NB4 (cell line): Measurements from ENCODE around the gene PRKG1.

Experiments used
- MYC ChIP-seq: IDR thresholded peaks from 2 replicates; pipeline ENCODE4 v1.6.1; 2011; ENCODE audit warnings: low read depth, low read length
- POLR2A ChIP-seq: IDR thresholded peaks from 2 replicates; pipeline ENCODE4 v1.6.1; 2011; ENCODE audit warnings: mild to moderate bottlenecking; ENCODE audit not compliant: insufficient read length; ENCODE audit errors: extremely low read depth
- TF ChIP-seq, protein P1 (sequence below): IDR thresholded peaks from 2 replicates; pipeline ENCODE4 v1.6.1; 2011; ENCODE audit warnings: low read depth, low read length
- TF ChIP-seq, protein P2 (sequence below): IDR thresholded peaks from one replicate; pipeline ENCODE4 v1.5.1; 2012; ENCODE audit warnings: low read depth, low read length

DNA sequence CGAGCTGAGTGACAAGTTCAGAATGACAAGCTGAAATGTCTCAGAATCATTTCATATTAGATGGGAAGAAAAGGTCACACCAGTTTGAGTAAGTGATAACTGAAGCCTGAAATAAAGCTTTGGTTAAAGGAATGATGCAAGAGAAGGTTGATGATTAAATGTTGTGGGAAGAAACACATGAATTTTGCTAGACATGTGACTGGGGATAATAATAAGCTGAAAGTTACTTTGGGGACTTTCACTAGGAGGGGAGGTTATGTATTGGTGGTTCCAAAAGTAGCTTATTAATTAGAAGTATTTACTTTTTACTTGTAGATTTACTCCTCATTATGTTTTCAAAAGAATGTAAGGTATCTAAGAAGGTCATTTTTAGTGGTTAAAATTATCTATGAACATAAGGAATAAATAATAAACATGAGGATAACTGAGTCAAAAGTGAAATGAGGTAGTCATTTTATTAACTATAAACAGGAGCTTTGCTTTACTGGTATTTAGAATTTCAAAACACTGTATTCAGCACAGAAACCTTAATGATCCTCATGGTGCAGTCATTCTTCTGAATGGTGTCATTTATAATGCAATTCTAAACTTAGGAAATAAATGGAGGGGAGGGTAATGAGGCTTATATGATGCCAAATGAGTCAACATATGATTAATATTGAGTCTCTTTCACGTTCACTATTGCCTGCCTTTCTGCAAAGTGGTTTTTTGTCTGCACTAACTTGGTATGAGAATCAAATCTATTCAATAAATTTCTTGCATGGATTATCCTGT, 63.7 kb downstream of the PRKG1 start:
- TF ChIP-seq, protein P1, sequence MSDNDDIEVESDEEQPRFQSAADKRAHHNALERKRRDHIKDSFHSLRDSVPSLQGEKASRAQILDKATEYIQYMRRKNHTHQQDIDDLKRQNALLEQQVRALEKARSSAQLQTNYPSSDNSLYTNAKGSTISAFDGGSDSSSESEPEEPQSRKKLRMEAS: no peak
- TF ChIP-seq, protein P2, sequence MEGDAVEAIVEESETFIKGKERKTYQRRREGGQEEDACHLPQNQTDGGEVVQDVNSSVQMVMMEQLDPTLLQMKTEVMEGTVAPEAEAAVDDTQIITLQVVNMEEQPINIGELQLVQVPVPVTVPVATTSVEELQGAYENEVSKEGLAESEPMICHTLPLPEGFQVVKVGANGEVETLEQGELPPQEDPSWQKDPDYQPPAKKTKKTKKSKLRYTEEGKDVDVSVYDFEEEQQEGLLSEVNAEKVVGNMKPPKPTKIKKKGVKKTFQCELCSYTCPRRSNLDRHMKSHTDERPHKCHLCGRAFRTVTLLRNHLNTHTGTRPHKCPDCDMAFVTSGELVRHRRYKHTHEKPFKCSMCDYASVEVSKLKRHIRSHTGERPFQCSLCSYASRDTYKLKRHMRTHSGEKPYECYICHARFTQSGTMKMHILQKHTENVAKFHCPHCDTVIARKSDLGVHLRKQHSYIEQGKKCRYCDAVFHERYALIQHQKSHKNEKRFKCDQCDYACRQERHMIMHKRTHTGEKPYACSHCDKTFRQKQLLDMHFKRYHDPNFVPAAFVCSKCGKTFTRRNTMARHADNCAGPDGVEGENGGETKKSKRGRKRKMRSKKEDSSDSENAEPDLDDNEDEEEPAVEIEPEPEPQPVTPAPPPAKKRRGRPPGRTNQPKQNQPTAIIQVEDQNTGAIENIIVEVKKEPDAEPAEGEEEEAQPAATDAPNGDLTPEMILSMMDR: no peak
- TF ChIP-seq POLR2A (no peak), MYC (no peak)
